Measurements from ENCODE around the gene TMEM53.

Gene TMEM53

GRCh38 chr1:44609768-44610526 lies 64.3 kb downstream of the TMEM53 start:
- Mint-ChIP-seq H3K27me3 (peaks cover 2% of the 10 kb centered on the region), H3K4me3 (no peak overlapping the region), H3K36me3 (ENCODE audit: low read depth) (no peaks in the 10 kb centered on the region), H3K9me3 (no peaks in the 10 kb centered on the region), H3K4me1 (ENCODE audit: low read depth) (peaks cover 8% of the 10 kb centered on the region), H3K27ac (no peak overlapping the region)
- intact Hi-C loops (cut with micrococcal nuclease) = no loop called here

GRCh38 chr1:44609412-44609767 lies 64.9 kb downstream of the TMEM53 start:
- intact Hi-C loops (cut with micrococcal nuclease) = no loop called here
- no peaks in the 10 kb centered on the region for H3K9me3 Mint-ChIP-seq
- peaks cover 8% of the 10 kb centered on the region for H3K4me1 Mint-ChIP-seq (ENCODE audit: low read depth)
- H3K4me3 Mint-ChIP-seq = no peak overlapping the region
- H3K27ac Mint-ChIP-seq = no peak overlapping the region
- no peaks in the 10 kb centered on the region for H3K36me3 Mint-ChIP-seq (ENCODE audit: low read depth)
- H3K27me3 Mint-ChIP-seq = peaks cover 2% of the 10 kb centered on the region

- no peak overlapping the region for H3K4me3 Mint-ChIP-seq
- H3K27ac Mint-ChIP-seq = peak overlapping the region; percentile 33
- no peaks in the 10 kb centered on the region for H3K36me3 Mint-ChIP-seq (ENCODE audit: low read depth)
- no peaks in the 10 kb centered on the region for H3K9me3 Mint-ChIP-seq
- H3K4me1 Mint-ChIP-seq (ENCODE audit: low read depth) = peaks cover 8% of the 10 kb centered on the region
- peaks cover 2% of the 10 kb centered on the region for H3K27me3 Mint-ChIP-seq
- intact Hi-C loops (cut with micrococcal nuclease) = no loop called here
These were observed 66.1 kb downstream of the TMEM53 start for GRCh38 chr1:44608141-44608540.

- no peaks in the 10 kb centered on the region for H3K9me3 Mint-ChIP-seq
- H3K4me3 Mint-ChIP-seq = no peak overlapping the region
- peaks cover 8% of the 10 kb centered on the region for H3K4me1 Mint-ChIP-seq (ENCODE audit: low read depth)
- no peak overlapping the region for H3K27ac Mint-ChIP-seq
- intact Hi-C loops (cut with micrococcal nuclease) = no loop called here
- H3K36me3 Mint-ChIP-seq (ENCODE audit: low read depth) = no peaks in the 10 kb centered on the region
- H3K27me3 Mint-ChIP-seq = peaks cover 2% of the 10 kb centered on the region
These were observed 67.5 kb downstream of the TMEM53 start for GRCh38 chr1:44606701-44607281.

- Mint-ChIP-seq H3K27me3 (no peaks in the 10 kb centered on the region), H3K9me3 (no peaks in the 10 kb centered on the region), H3K27ac (no peak overlapping the region), H3K4me3 (no peak overlapping the region), H3K36me3 (ENCODE audit: low read depth) (no peaks in the 10 kb centered on the region), H3K4me1 (ENCODE audit: low read depth) (peaks cover 8% of the 10 kb centered on the region)
- intact Hi-C loops (cut with micrococcal nuclease) = no loop called here
These were observed 68.2 kb downstream of the TMEM53 start for GRCh38 chr1:44605914-44606615.

- peaks cover 8% of the 10 kb centered on the region for H3K4me1 Mint-ChIP-seq (ENCODE audit: low read depth)
- intact Hi-C loops (cut with micrococcal nuclease) = no loop called here
These were observed 69.9 kb downstream of the TMEM53 start for GRCh38 chr1:44604157-44604955.

GRCh38 chr1:44603718-44604117 lies 70.6 kb downstream of the TMEM53 start:
- intact Hi-C loops (cut with micrococcal nuclease) = no loop called here
- H3K4me1 Mint-ChIP-seq (ENCODE audit: low read depth) = peaks cover 8% of the 10 kb centered on the region
- no peak overlapping the region for H3K27ac Mint-ChIP-seq
- no peak overlapping the region for H3K4me3 Mint-ChIP-seq
- H3K27me3 Mint-ChIP-seq = no peaks in the 10 kb centered on the region
- H3K36me3 Mint-ChIP-seq (ENCODE audit: low read depth) = no peaks in the 10 kb centered on the region
- no peaks in the 10 kb centered on the region for H3K9me3 Mint-ChIP-seq

More at GRCh38 chr1:44604157-44604955, 69.9 kb downstream of the TMEM53 start:
- Mint-ChIP-seq H3K27me3 (no peaks in the 10 kb centered on the region), H3K4me3 (no peak overlapping the region), H3K9me3 (no peaks in the 10 kb centered on the region), H3K27ac (no peak overlapping the region), H3K36me3 (ENCODE audit: low read depth) (no peaks in the 10 kb centered on the region)
